OCI-LY7 (cell line): ENCODE measurements around the gene PDS5B.

Experiments
- CTCF ChIP-seq: fragments of 200-600 bp; sonication (generic); conservative IDR thresholded peaks from 2 replicates; pipeline ENCODE4 v1.5.1; 2014; ENCODE audit warnings: mild to moderate bottlenecking, antibody characterized with exemption, low read length, moderate library complexity, mixed read lengths
- EZH2phosphoT487 ChIP-seq: fragments of 200-600 bp; sonication (generic); IDR thresholded peaks from 2 replicates; pipeline ENCODE4 v1.6.1; 2018; ENCODE audit warnings: low read depth, borderline replicate concordance, mild to moderate bottlenecking, mixed run types, antibody characterized with exemption, low read length, moderate library complexity, mixed read lengths

GRCh38 chr13:32639502-32640105, 53.4 kb downstream of the PDS5B start:
- TF ChIP-seq CTCF, result peak; percentile 98
- TF ChIP-seq EZH2phosphoT487, result no peak
